ENCODE results near the gene ATP9B.

The ATP9B gene

GRCh38 chr18:79396431-79397246, 327.4 kb downstream of the ATP9B start:
- DNase-seq (ENCODE audit: low spot score) = peak; percentile 62

- DNase-seq (ENCODE audit: low spot score) = no peak
Measured at GRCh38 chr18:79397247-79397829, 328.1 kb downstream of the ATP9B start.

- no peak for DNase-seq (ENCODE audit: low spot score)
Measured at GRCh38 chr18:79397830-79398761, 328.9 kb downstream of the ATP9B start.

- peak; percentile 58 for DNase-seq (ENCODE audit: low spot score)
Measured at GRCh38 chr18:79399275-79400081, 330.3 kb downstream of the ATP9B start.

GRCh38 chr18:79400091-79400590, 330.9 kb downstream of the ATP9B start:
- DNase-seq (ENCODE audit: low spot score) = peak; percentile 83

GRCh38 chr18:79400591-79401381, 331.6 kb downstream of the ATP9B start:
- peak; percentile 75 for DNase-seq (ENCODE audit: low spot score)

GRCh38 chr18:79401494-79402208, 332.5 kb downstream of the ATP9B start:
- no peak for DNase-seq (ENCODE audit: low spot score)

- no peak for DNase-seq (ENCODE audit: low spot score)
Measured at GRCh38 chr18:79402209-79402576, 333.0 kb downstream of the ATP9B start.

GRCh38 chr18:79402977-79403722, 334.0 kb downstream of the ATP9B start:
- DNase-seq (ENCODE audit: low spot score) = peak; percentile 42

- no peak for DNase-seq (ENCODE audit: low spot score)
Measured at GRCh38 chr18:79403723-79404566, 334.8 kb downstream of the ATP9B start.

- DNase-seq (ENCODE audit: low spot score) = no peak
Measured at GRCh38 chr18:79404567-79404910, 335.3 kb downstream of the ATP9B start.

GRCh38 chr18:79405019-79405780, 336.0 kb downstream of the ATP9B start:
- DNase-seq (ENCODE audit: low spot score) = no peak

GRCh38 chr18:79405781-79406575, 336.8 kb downstream of the ATP9B start:
- peak; percentile 95 for DNase-seq (ENCODE audit: low spot score)

GRCh38 chr18:79406708-79407107, 337.5 kb downstream of the ATP9B start:
- no peak for DNase-seq (ENCODE audit: low spot score)

GRCh38 chr18:79409313-79409712, 340.1 kb downstream of the ATP9B start:
- DNase-seq (ENCODE audit: low spot score) = no peak

- no peak for DNase-seq (ENCODE audit: low spot score)
Measured at GRCh38 chr18:79410171-79410641, 341.0 kb downstream of the ATP9B start.
